H9 (cell line): ENCODE results near the gene ZNF491. TPM values are rescaled to one million over a fixed set of nuclear protein-coding genes. Genes with fewer than 3 reads are reported as not detected.

Experiments
- DNase-seq: peaks from one replicate; pipeline ENCODE4 v3.0.0-alpha.2; 2017
- H2AFZ ChIP-seq: one replicate; pipeline ENCODE4 v1.6.1; 2013; ENCODE audit warnings: mild to moderate bottlenecking, low read length, control low read depth, moderate library complexity
- H2AK5ac ChIP-seq: 2 replicates; pipeline ENCODE4 v1.6.1; 2013; ENCODE audit warnings: low read length, control low read depth, mixed read lengths; ENCODE audit not compliant: insufficient read length
- H2BK120ac ChIP-seq: one replicate; pipeline ENCODE4 v1.6.1; 2013; ENCODE audit warnings: low read depth, mild to moderate bottlenecking, low read length, control low read depth, inconsistent platforms; ENCODE audit not compliant: poor library complexity, severe bottlenecking
- H2BK12ac ChIP-seq: 2 replicates; pipeline ENCODE4 v1.6.1; 2013; ENCODE audit warnings: low read length, control low read depth, mixed read lengths, low read depth; ENCODE audit not compliant: insufficient read length
- H2BK15ac ChIP-seq: 2 replicates; pipeline ENCODE4 v1.6.1; 2013; ENCODE audit warnings: low read depth, low read length, control low read depth
- H2BK20ac ChIP-seq: one replicate; pipeline ENCODE4 v1.6.1; 2013; ENCODE audit warnings: low read depth, mild to moderate bottlenecking, low read length, control low read depth, inconsistent platforms; ENCODE audit not compliant: poor library complexity, severe bottlenecking
- H2BK5ac ChIP-seq: 2 replicates; pipeline ENCODE4 v1.6.1; 2013; ENCODE audit warnings: low read length, control low read depth, mixed read lengths; ENCODE audit not compliant: insufficient read length
- H3K14ac ChIP-seq: 2 replicates; pipeline ENCODE4 v1.6.1; 2013; ENCODE audit warnings: low read length, control low read depth; ENCODE audit not compliant: insufficient read depth
- H3K18ac ChIP-seq: 2 replicates; pipeline ENCODE4 v1.6.1; 2013; ENCODE audit warnings: low read depth, mild to moderate bottlenecking, mixed read lengths, low read length, control low read depth; ENCODE audit not compliant: insufficient read length
- H3K23ac ChIP-seq: 2 replicates; pipeline ENCODE4 v1.6.1; 2013; ENCODE audit warnings: low read length, control low read depth, mixed read lengths, low read depth; ENCODE audit not compliant: insufficient read length
- H3K23me2 ChIP-seq: 2 replicates; pipeline ENCODE4 v1.6.1; 2013; ENCODE audit warnings: low read depth, mild to moderate bottlenecking, mixed read lengths, low read length, control low read depth; ENCODE audit not compliant: insufficient read length, poor library complexity, severe bottlenecking
- H3K27ac ChIP-seq: 2 replicates; pipeline ENCODE4 v1.5.1; 2013; ENCODE audit warnings: low read length, control low read depth, mixed read lengths, low read depth; ENCODE audit not compliant: insufficient read length
- H3K27me3 ChIP-seq: 2 replicates; pipeline ENCODE4 v1.6.1; 2013; ENCODE audit warnings: low read length, control low read depth, inconsistent platforms; ENCODE audit not compliant: insufficient read depth
- H3K4ac ChIP-seq: 2 replicates; pipeline ENCODE4 v1.6.1; 2013; ENCODE audit warnings: low read depth, mild to moderate bottlenecking, control low read depth, inconsistent platforms, low read length, moderate library complexity
- H3K4me1 ChIP-seq: 2 replicates; pipeline ENCODE4 v1.6.1; 2013; ENCODE audit warnings: low read length, control low read depth, inconsistent platforms; ENCODE audit not compliant: insufficient read depth
- H3K4me2 ChIP-seq: 2 replicates; pipeline ENCODE4 v1.6.1; 2013; ENCODE audit warnings: low read length, control low read depth, mixed read lengths; ENCODE audit not compliant: insufficient read length, insufficient read depth
- H3K56ac ChIP-seq: 2 replicates; pipeline ENCODE4 v1.6.1; 2013; ENCODE audit warnings: low read depth, mild to moderate bottlenecking, mixed read lengths, low read length, control low read depth; ENCODE audit not compliant: insufficient read length
- H3K79me1 ChIP-seq: 2 replicates; pipeline ENCODE4 v1.6.1; 2013; ENCODE audit warnings: low read depth, mild to moderate bottlenecking, moderate library complexity, low read length, control low read depth, inconsistent platforms; ENCODE audit not compliant: insufficient read depth, poor library complexity, severe bottlenecking
- H3K79me2 ChIP-seq: 2 replicates; pipeline ENCODE4 v1.6.1; 2013; ENCODE audit warnings: low read length, control low read depth, inconsistent platforms; ENCODE audit not compliant: insufficient read depth
- H3K9ac ChIP-seq: 2 replicates; pipeline ENCODE4 v1.6.1; 2013; ENCODE audit warnings: low read length, control low read depth, mixed read lengths; ENCODE audit not compliant: insufficient read length; ENCODE audit errors: extremely low read depth
- H3K9me3 ChIP-seq: one replicate; pipeline ENCODE4 v1.6.1; 2013; ENCODE audit warnings: low read depth, low read length, inconsistent platforms; ENCODE audit not compliant: control insufficient read depth
- H3T11ph ChIP-seq: one replicate; pipeline ENCODE4 v1.6.1; 2013; ENCODE audit warnings: mild to moderate bottlenecking, low read length, control low read depth, inconsistent platforms
- H4K20me1 ChIP-seq: one replicate; pipeline ENCODE4 v1.6.1; 2013; ENCODE audit not compliant: control insufficient read depth, insufficient read length, insufficient read depth
- H4K5ac ChIP-seq: 2 replicates; pipeline ENCODE4 v1.6.1; 2013; ENCODE audit warnings: low read depth, mild to moderate bottlenecking, mixed read lengths, low read length, control low read depth; ENCODE audit not compliant: insufficient read length
- H4K8ac ChIP-seq: replicated peaks from 2 replicates; pipeline ENCODE4 v1.6.1; 2013; ENCODE audit warnings: low read length, control low read depth, mixed read lengths, low read depth; ENCODE audit not compliant: insufficient read length
- H4K91ac ChIP-seq: 2 replicates; pipeline ENCODE4 v1.6.1; 2013; ENCODE audit warnings: low read depth, mild to moderate bottlenecking, moderate library complexity, mixed read lengths, low read length, control low read depth; ENCODE audit not compliant: insufficient read length
- H3K27ac Mint-ChIP-seq, 3 experiments: 2 replicates in 2 of 3; 3 replicates in 1 of 3; pipeline ENCODE4 v1.8.0; 2020 to 2021; ENCODE audit warnings: mixed read lengths in 3 of 3, mild to moderate bottlenecking in 1 of 3, moderate library complexity in 1 of 3
- H3K27me3 Mint-ChIP-seq: 2 replicates; pipeline ENCODE4 v1.8.0; 2021; ENCODE audit warnings: low read depth, mild to moderate bottlenecking, moderate library complexity, mixed read lengths
- H3K36me3 Mint-ChIP-seq, 3 experiments: 2 replicates in 2 of 3; 3 replicates in 1 of 3; pipeline ENCODE4 v1.8.0; 2020 to 2021; ENCODE audit warnings: low read depth in 3 of 3, mixed read lengths in 3 of 3; ENCODE audit not compliant: insufficient read depth in 1 of 3
- H3K4me1 Mint-ChIP-seq, 2 experiments: 2 replicates each; pipeline ENCODE4 v1.8.0; 2020; ENCODE audit warnings: mixed read lengths in 2 of 2
- H3K4me3 Mint-ChIP-seq, 2 experiments: 2 replicates in 1 of 2; 3 replicates in 1 of 2; pipeline ENCODE4 v1.8.0; 2020 to 2021; ENCODE audit warnings: mild to moderate bottlenecking in 2 of 2, mixed read lengths in 2 of 2, moderate library complexity in 1 of 2
- H3K9me3 Mint-ChIP-seq, 2 experiments: 2 replicates in 1 of 2; 3 replicates in 1 of 2; pipeline ENCODE4 v1.8.0; 2020; ENCODE audit warnings: mild to moderate bottlenecking in 2 of 2, mixed read lengths in 2 of 2, moderate library complexity in 1 of 2
- WGBS: extraction: QIAGEN DNeasy Blood & Tissue Kit; methylation state at CpG from one replicate; pipeline ENCODE4 v1.1.7; 2013; ENCODE audit warnings: missing lambda C conversion rate, low lambda C conversion rate, mixed read lengths; ENCODE audit not compliant: insufficient read length; ENCODE audit errors: extremely low coverage; 5-methylcytosine and 5-hydroxymethylcytosine counted together
- total RNA-seq: library from RNA; stranded (reverse); gene quantifications from 2 replicates; pipeline ENCODE4 v1.2.1, GENCODE V29; 2021
- TF ChIP-seq, protein P1 (sequence below): fragments of 200-600 bp; sonication (generic); conservative IDR thresholded peaks from 3 replicates; pipeline ENCODE4 v1.8.0; 2021; ENCODE audit warnings: antibody characterized with exemption, mild to moderate bottlenecking

The ZNF491 gene
- total RNA-seq, 1 experiment from 2014 or later: 0.77 TPM

DNA sequence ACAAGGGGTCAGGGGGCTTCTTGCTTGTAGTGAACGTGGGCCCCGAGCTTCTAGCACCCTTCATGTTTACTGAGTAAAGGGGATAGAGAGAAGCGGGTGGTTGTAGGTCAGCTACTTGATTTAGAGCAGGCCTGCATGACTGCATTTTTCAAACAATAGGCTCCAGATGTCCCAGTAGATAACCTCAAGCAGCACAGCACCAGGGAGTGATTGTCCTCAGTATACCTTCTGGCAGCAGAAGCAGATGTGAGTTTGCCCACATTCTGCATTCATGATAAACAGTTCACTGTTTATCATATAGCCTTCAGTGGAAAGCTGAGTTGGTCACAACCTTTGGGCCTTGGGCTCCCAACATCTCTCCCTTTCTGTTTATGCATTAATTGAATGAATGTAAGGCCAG is 55.0 kb downstream of the ZNF491 start:
- peaks cover 34 to 53% of the 10 kb centered on the region in 2 experiments; a peak in 4 of 5 replicates for H3K9me3 Mint-ChIP-seq
- no peak for DNase-seq

More for the DNA sequence above, 55.0 kb downstream of the ZNF491 start:
- Histone ChIP-seq H4K91ac (no peak overlapping the region), H2BK5ac (no peak overlapping the region), H2BK15ac (no peak overlapping the region), H4K5ac (no peak overlapping the region), H2BK20ac (no peak overlapping the region), H3K4me1 (no peaks in the 10 kb centered on the region), H3K18ac (no peak overlapping the region), H3K9ac (no peak overlapping the region), H4K8ac (no peak overlapping the region), H3K27ac (no peak overlapping the region), H3T11ph (no peak overlapping the region), H3K79me1 (no peaks in the 10 kb centered on the region), H3K23ac (no peak overlapping the region), H3K4ac (no peak overlapping the region), H3K79me2 (no peaks in the 10 kb centered on the region), H3K14ac (no peak overlapping the region), H3K9me3 (peaks cover 9% of the 10 kb centered on the region), H2BK120ac (no peak overlapping the region), H2BK12ac (no peak overlapping the region), H4K20me1 (no peaks in the 10 kb centered on the region), H2AFZ (no peak overlapping the region), H3K27me3 (no peaks in the 10 kb centered on the region), H2AK5ac (no peak overlapping the region), H3K56ac (no peak overlapping the region), H3K23me2 (peaks cover 4% of the 10 kb centered on the region), H3K4me2 (no peak overlapping the region)
- Mint-ChIP-seq H3K27ac (no peak overlapping the region), H3K27me3 (peaks cover 23% of the 10 kb centered on the region), H3K4me1 (peaks cover 5 to 7% of the 10 kb centered on the region in 2 experiments), H3K4me3 (no peak overlapping the region), H3K36me3 (no peaks in the 10 kb centered on the region; a peak in 2 of 7 replicates)
- no CpG with 5 or more reads among the region's 3 CpGs for WGBS
- TF ChIP-seq, protein P1, sequence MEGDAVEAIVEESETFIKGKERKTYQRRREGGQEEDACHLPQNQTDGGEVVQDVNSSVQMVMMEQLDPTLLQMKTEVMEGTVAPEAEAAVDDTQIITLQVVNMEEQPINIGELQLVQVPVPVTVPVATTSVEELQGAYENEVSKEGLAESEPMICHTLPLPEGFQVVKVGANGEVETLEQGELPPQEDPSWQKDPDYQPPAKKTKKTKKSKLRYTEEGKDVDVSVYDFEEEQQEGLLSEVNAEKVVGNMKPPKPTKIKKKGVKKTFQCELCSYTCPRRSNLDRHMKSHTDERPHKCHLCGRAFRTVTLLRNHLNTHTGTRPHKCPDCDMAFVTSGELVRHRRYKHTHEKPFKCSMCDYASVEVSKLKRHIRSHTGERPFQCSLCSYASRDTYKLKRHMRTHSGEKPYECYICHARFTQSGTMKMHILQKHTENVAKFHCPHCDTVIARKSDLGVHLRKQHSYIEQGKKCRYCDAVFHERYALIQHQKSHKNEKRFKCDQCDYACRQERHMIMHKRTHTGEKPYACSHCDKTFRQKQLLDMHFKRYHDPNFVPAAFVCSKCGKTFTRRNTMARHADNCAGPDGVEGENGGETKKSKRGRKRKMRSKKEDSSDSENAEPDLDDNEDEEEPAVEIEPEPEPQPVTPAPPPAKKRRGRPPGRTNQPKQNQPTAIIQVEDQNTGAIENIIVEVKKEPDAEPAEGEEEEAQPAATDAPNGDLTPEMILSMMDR: no peak
